Measurements from ENCODE around the gene PPAT.
A peak's percentile ranks its signal among the peaks of the same experiment; 100 is the strongest.

PPAT gene

DNA sequence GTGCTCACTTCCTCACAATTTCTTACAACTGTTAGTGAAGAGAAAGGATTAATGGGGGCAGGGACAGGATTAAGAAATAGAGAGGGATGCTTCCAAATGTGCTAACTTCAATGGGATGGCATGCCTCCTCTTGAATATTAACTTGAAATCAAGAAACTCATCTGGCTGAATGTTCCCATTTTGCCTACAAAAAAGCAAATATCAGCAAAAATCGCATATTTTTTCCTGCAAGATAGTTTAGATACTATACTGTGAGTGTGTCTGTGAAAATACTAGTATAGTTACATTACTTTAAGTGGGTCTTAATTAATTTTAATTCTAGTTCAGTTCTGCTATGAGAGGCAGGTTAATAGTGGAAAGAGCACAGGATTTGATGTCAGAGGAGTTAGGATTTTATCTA lies 5.6 kb upstream of the PPAT start:
- POLR2A ChIA-PET: no interaction called here
- CTCF ChIA-PET: interaction anchor here (1.1 kb wide), 1 partner anchor 16 kb away, joined by 5 read pairs; no protein-coding TSS in a partner anchor
- no peak for DNase-seq (ENCODE audit: extremely low spot score)
- TF ChIP-seq, protein P1, sequence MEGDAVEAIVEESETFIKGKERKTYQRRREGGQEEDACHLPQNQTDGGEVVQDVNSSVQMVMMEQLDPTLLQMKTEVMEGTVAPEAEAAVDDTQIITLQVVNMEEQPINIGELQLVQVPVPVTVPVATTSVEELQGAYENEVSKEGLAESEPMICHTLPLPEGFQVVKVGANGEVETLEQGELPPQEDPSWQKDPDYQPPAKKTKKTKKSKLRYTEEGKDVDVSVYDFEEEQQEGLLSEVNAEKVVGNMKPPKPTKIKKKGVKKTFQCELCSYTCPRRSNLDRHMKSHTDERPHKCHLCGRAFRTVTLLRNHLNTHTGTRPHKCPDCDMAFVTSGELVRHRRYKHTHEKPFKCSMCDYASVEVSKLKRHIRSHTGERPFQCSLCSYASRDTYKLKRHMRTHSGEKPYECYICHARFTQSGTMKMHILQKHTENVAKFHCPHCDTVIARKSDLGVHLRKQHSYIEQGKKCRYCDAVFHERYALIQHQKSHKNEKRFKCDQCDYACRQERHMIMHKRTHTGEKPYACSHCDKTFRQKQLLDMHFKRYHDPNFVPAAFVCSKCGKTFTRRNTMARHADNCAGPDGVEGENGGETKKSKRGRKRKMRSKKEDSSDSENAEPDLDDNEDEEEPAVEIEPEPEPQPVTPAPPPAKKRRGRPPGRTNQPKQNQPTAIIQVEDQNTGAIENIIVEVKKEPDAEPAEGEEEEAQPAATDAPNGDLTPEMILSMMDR (IDR thresholded peaks at IDR 0.05; ENCODE audit: control extremely low read depth, extremely low read depth, low read depth, missing control alignments): no peak

DNA sequence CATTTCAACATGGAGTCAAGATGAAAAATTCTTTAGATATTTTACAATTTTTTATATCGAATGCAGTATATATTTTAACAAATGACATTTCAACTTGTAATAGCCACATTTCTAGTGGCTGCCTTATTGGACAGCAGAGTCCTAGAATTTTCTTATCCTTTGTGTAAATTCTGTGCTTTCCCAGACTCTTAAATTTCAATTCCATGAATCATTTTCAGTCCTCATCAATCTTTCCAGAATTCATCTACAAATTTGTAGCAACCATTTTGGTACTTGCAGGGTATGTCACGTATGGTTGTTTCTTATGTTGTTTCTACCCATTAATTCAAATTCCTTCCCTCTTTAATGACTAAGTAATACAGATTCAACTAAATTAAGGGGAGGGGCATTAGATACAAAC lies 3.4 kb upstream of the PPAT start:
- ChIA-PET POLR2A (no interaction called here), CTCF (interaction anchor here (1.5 to 5.7 kb wide), 3 partner anchors 13 to 21 kb away, joined by 5 to 64 read pairs (median 7); no protein-coding TSS in a partner anchor)
- TF ChIP-seq, protein P1 (IDR thresholded peaks at IDR 0.05; ENCODE audit: control extremely low read depth, extremely low read depth, low read depth, missing control alignments): no peak
- DNase-seq (ENCODE audit: extremely low spot score): no peak

GRCh38 chr4:56434599-56435139 lies 746 bp downstream of the PPAT start:
- TF ChIP-seq, protein P1 (IDR thresholded peaks at IDR 0.05; ENCODE audit: control extremely low read depth, extremely low read depth, low read depth, missing control alignments): no peak
- POLR2A ChIA-PET: interaction anchor here (0.6 to 3.8 kb wide), 3 partner anchors 24 to 47 kb away, joined by 3 to 19 read pairs (median 3); no protein-coding TSS in a partner anchor
- CTCF ChIA-PET: interaction anchor here (0.9 to 5.7 kb wide), 6 partner anchors 10 to 110 kb away, joined by 3 to 64 read pairs (median 6); no protein-coding TSS in a partner anchor
- peak; percentile 55 for DNase-seq (ENCODE audit: extremely low spot score)

DNA sequence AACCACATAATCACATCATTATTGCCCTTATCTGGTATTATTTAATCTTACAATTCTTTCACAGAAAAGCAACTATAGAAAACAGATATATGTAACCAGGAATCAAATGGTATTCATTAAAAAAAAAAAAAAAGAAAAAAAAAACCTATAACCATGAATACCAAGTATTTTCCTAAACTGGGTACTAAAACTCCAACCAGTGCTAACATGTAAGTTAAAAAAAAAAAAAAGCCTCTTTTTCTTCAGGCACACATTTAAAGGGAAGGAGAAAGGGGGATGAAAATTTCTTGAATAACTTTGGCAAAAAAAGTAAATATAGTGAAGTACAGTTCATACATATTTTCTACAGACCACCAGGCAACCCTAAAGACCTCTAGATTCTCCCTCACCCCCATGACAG lies 2.1 kb downstream of the PPAT start:
- POLR2A ChIA-PET: no interaction called here
- CTCF ChIA-PET: interaction anchor here (1.3 to 5.7 kb wide), 2 partner anchors 9 to 29 kb away, joined by 3 to 64 read pairs; no protein-coding TSS in a partner anchor
- no peak for DNase-seq (ENCODE audit: extremely low spot score)
- TF ChIP-seq, protein P1 (IDR thresholded peaks at IDR 0.05; ENCODE audit: control extremely low read depth, extremely low read depth, low read depth, missing control alignments): no peak

- no peak for DNase-seq (ENCODE audit: extremely low spot score)
- ChIA-PET CTCF (interaction anchor here (1.5 to 1.6 kb wide), 3 partner anchors 10 to 27 kb away, joined by 4 to 5 read pairs (median 4); no protein-coding TSS in a partner anchor), POLR2A (interaction anchor here (0.7 kb wide), 1 partner anchor 49 kb away, joined by 6 read pairs; no protein-coding TSS in a partner anchor)
- TF ChIP-seq, protein P1 (IDR thresholded peaks at IDR 0.05; ENCODE audit: control extremely low read depth, extremely low read depth, low read depth, missing control alignments): no peak
These were observed 5.2 kb downstream of the PPAT start for GRCh38 chr4:56430203-56430602.

- ChIA-PET POLR2A (no interaction called here), CTCF (interaction anchor here (4.7 kb wide), 1 partner anchor 409 kb away, joined by 25 read pairs; no protein-coding TSS in a partner anchor)
- TF ChIP-seq, protein P1 (IDR thresholded peaks at IDR 0.05; ENCODE audit: control extremely low read depth, extremely low read depth, low read depth, missing control alignments): no peak
- no peak for DNase-seq (ENCODE audit: extremely low spot score)
These were observed 8.2 kb downstream of the PPAT start for GRCh38 chr4:56427179-56427578.
